Measurements from ENCODE around the gene JAK1.

JAK1 gene

GRCh38 chr1:64887689-64888217 lies 78.6 kb downstream of the JAK1 start:
- no peak for DNase-seq

GRCh38 chr1:64886877-64887276 lies 79.5 kb downstream of the JAK1 start:
- DNase-seq: no peak

GRCh38 chr1:64885648-64886047 lies 80.7 kb downstream of the JAK1 start:
- DNase-seq: no peak

GRCh38 chr1:64884261-64885040 lies 81.9 kb downstream of the JAK1 start:
- no peak for DNase-seq

GRCh38 chr1:64882574-64883255 lies 83.6 kb downstream of the JAK1 start:
- no peak for DNase-seq

GRCh38 chr1:64881281-64881680 lies 85.1 kb downstream of the JAK1 start:
- no peak for DNase-seq

- DNase-seq: no peak
Observed at GRCh38 chr1:64880449-64880848, 85.9 kb downstream of the JAK1 start.

- DNase-seq: no peak
Observed at GRCh38 chr1:64878931-64879611, 87.3 kb downstream of the JAK1 start.

GRCh38 chr1:64878090-64878489 lies 88.3 kb downstream of the JAK1 start:
- no peak for DNase-seq

- no peak for DNase-seq
Observed at GRCh38 chr1:64877598-64877997, 88.8 kb downstream of the JAK1 start.

GRCh38 chr1:64877151-64877550 lies 89.2 kb downstream of the JAK1 start:
- no peak for DNase-seq

- no peak for DNase-seq
Observed at GRCh38 chr1:64875606-64876005, 90.7 kb downstream of the JAK1 start.

GRCh38 chr1:64875101-64875500 lies 91.2 kb downstream of the JAK1 start:
- no peak for DNase-seq

GRCh38 chr1:64874666-64875065 lies 91.7 kb downstream of the JAK1 start:
- DNase-seq: no peak

- DNase-seq: no peak
Observed at GRCh38 chr1:64873576-64873975, 92.8 kb downstream of the JAK1 start.

GRCh38 chr1:64872067-64872466 lies 94.3 kb downstream of the JAK1 start:
- no peak for DNase-seq

- no peak for DNase-seq
Observed at GRCh38 chr1:64871256-64871655, 95.1 kb downstream of the JAK1 start.

GRCh38 chr1:64867266-64867665 lies 99.1 kb downstream of the JAK1 start:
- DNase-seq: no peak

- no peak for DNase-seq
Observed at GRCh38 chr1:64866689-64867088, 99.7 kb downstream of the JAK1 start.

GRCh38 chr1:64865105-64865757 lies 101.1 kb downstream of the JAK1 start:
- DNase-seq: no peak

- no peak for DNase-seq
Observed at GRCh38 chr1:64864018-64864940, 102.1 kb downstream of the JAK1 start.

- DNase-seq: no peak
Observed at GRCh38 chr1:64861611-64862010, 104.7 kb downstream of the JAK1 start.

All from midbrain (tissue), 1 donor.